Peyer's patch (tissue), 4 donors: Measurements from ENCODE around the gene ZSCAN5A. TPM values are rescaled to one million over a fixed set of nuclear protein-coding genes. Genes with fewer than 3 reads are reported as not detected.

ENCODE experiments used
- DNase-seq, 3 donors: peaks; one replicate each; pipeline ENCODE4 v3.0.0-alpha.2; 2017 to 2019
- H3K27ac ChIP-seq, 4 donors: fragments of 200-600 bp; sonication (generic); one replicate each; pipeline ENCODE4 v1.5.1; 2016 to 2019
- H3K27me3 ChIP-seq, 2 donors: fragments of 200-600 bp; sonication (generic); one replicate each; pipeline ENCODE4 v1.5.1; 2019
- H3K36me3 ChIP-seq, 3 donors: fragments of 200-600 bp; sonication (generic); one replicate each; pipeline ENCODE4 v1.5.1; 2016 to 2019
- H3K4me1 ChIP-seq, 4 donors: fragments of 200-600 bp; sonication (generic); one replicate each; pipeline ENCODE4 v1.5.1; 2016 to 2019
- H3K4me3 ChIP-seq, 4 donors: fragments of 200-600 bp; sonication (generic); 1 replicate in 3 of 4; 2 replicates in 1 of 4; pipeline ENCODE4 v1.5.1; 2016 to 2019; ENCODE audit warnings: mild to moderate bottlenecking in 1 of 4
- H3K9me3 ChIP-seq, 4 donors: fragments of 200-600 bp; sonication (generic); one replicate each; pipeline ENCODE4 v1.5.1; 2016 to 2019; ENCODE audit warnings: mild to moderate bottlenecking in 1 of 4
- CTCF ChIP-seq, 6 experiments: fragments of 450-650 bp in 4 of 6; fragments of 200-600 bp in 2 of 6; sonication (generic) in 1 of 6; IDR thresholded peaks; one replicate each; pipeline ENCODE4 v1.5.1; 2017 to 2019; ENCODE audit warnings: antibody characterized with exemption in 6 of 6, mild to moderate bottlenecking in 3 of 6, moderate library complexity in 1 of 6
- POLR2A ChIP-seq, 2 donors: fragments of 450-650 bp; IDR thresholded peaks; one replicate each; pipeline ENCODE4 v1.5.1; 2017; ENCODE audit warnings: antibody characterized with exemption in 2 of 2, mild to moderate bottlenecking in 2 of 2, moderate library complexity in 2 of 2
- total RNA-seq, 4 donors: library from RNA; depleted of rRNA; stranded (reverse); fragments of >200 nt; gene quantifications; one replicate each; pipeline ENCODE4 v1.1.0, GENCODE V29; 2016

Gene ZSCAN5A
- total RNA-seq, 4 donors from 2014 or later = 14.9 to 19.0 (median 15.3) TPM

GRCh38 chr19:56297010-56297409 lies 17.6 kb downstream of the ZSCAN5A start:
- no peak overlapping the region for H3K4me3 ChIP-seq
- H3K4me1 ChIP-seq = no peaks in the 10 kb centered on the region
- TF ChIP-seq POLR2A (IDR thresholded peaks at IDR 0.05) = no peak
- TF ChIP-seq CTCF (IDR thresholded peaks at IDR 0.05) = no peak
- no peaks in the 10 kb centered on the region for H3K27me3 ChIP-seq
- H3K36me3 ChIP-seq = peaks cover 0 to 32% (median 0%) of the 10 kb centered on the region in 3 donors
- H3K27ac ChIP-seq = no peak overlapping the region
- H3K9me3 ChIP-seq = peaks cover 0 to 4% (median 0%) of the 10 kb centered on the region in 4 donors
- no peak for DNase-seq

GRCh38 chr19:56295531-56296455 lies 18.8 kb downstream of the ZSCAN5A start:
- TF ChIP-seq POLR2A (IDR thresholded peaks at IDR 0.05) = no peak
- no peak for TF ChIP-seq CTCF (IDR thresholded peaks at IDR 0.05)
- DNase-seq = no peak
- Histone ChIP-seq H3K4me1 (no peaks in the 10 kb centered on the region), H3K4me3 (no peak overlapping the region), H3K27me3 (no peaks in the 10 kb centered on the region), H3K27ac (no peak overlapping the region), H3K36me3 (peaks cover 0 to 33% (median 0%) of the 10 kb centered on the region in 3 donors), H3K9me3 (peaks cover 0 to 4% (median 0%) of the 10 kb centered on the region in 4 donors)

- no peak for DNase-seq
- Histone ChIP-seq H3K36me3 (peaks cover 0 to 35% (median 0%) of the 10 kb centered on the region in 3 donors), H3K9me3 (peaks cover 0 to 4% (median 0%) of the 10 kb centered on the region in 4 donors), H3K4me1 (no peaks in the 10 kb centered on the region), H3K27me3 (no peaks in the 10 kb centered on the region), H3K4me3 (no peak overlapping the region), H3K27ac (no peak overlapping the region)
- no peak for TF ChIP-seq CTCF (IDR thresholded peaks at IDR 0.05)
- no peak for TF ChIP-seq POLR2A (IDR thresholded peaks at IDR 0.05)
Measured at GRCh38 chr19:56294549-56294948, 20.1 kb downstream of the ZSCAN5A start.

- DNase-seq = no peak
- no peaks in the 10 kb centered on the region for H3K27me3 ChIP-seq
- TF ChIP-seq CTCF (IDR thresholded peaks at IDR 0.05) = no peak
- TF ChIP-seq POLR2A (IDR thresholded peaks at IDR 0.05) = no peak
- H3K36me3 ChIP-seq = peaks cover 0 to 33% (median 0%) of the 10 kb centered on the region in 3 donors
- H3K9me3 ChIP-seq = peaks cover 0 to 4% (median 0%) of the 10 kb centered on the region in 4 donors
- H3K4me1 ChIP-seq = no peaks in the 10 kb centered on the region
- H3K4me3 ChIP-seq = no peak overlapping the region
- no peak overlapping the region for H3K27ac ChIP-seq
Measured at GRCh38 chr19:56291867-56292266, 22.8 kb downstream of the ZSCAN5A start.

GRCh38 chr19:56290104-56290503 lies 24.5 kb downstream of the ZSCAN5A start:
- TF ChIP-seq CTCF (IDR thresholded peaks at IDR 0.05) (no peak), POLR2A (IDR thresholded peaks at IDR 0.05) (no peak)
- no peak for DNase-seq
- H3K27me3 ChIP-seq = no peaks in the 10 kb centered on the region
- H3K9me3 ChIP-seq = peaks cover 0 to 4% (median 0%) of the 10 kb centered on the region in 4 donors
- no peak overlapping the region for H3K27ac ChIP-seq
- no peak overlapping the region for H3K4me3 ChIP-seq
- H3K36me3 ChIP-seq = peaks cover 0 to 15% (median 0%) of the 10 kb centered on the region in 3 donors
- no peaks in the 10 kb centered on the region for H3K4me1 ChIP-seq
